MM.1S (cell line): ENCODE data around the gene PTPRC.

Source experiments
- DNase-seq: peaks from one replicate; pipeline ENCODE4 v3.0.0-alpha.2; 2015
- H2AFZ ChIP-seq: fragments of 300-600 bp; sonication (generic); 2 replicates; pipeline ENCODE4 v1.6.0; 2016; ENCODE audit warnings: antibody characterized with exemption, low read length
- H3F3A ChIP-seq: fragments of 300-600 bp; sonication (generic); 2 replicates; pipeline ENCODE4 v1.6.1; 2016; ENCODE audit warnings: mild to moderate bottlenecking, antibody characterized with exemption, low read length, moderate library complexity, mixed read lengths; ENCODE audit not compliant: insufficient read depth
- H3K27ac ChIP-seq: fragments of 300-600 bp; sonication (generic); 2 replicates; pipeline ENCODE4 v1.5.1; 2016; ENCODE audit warnings: mild to moderate bottlenecking, low read length
- H3K27me3 ChIP-seq: fragments of 300-600 bp; sonication (generic); replicated peaks from 2 replicates; pipeline ENCODE4 v1.6.0; 2016; ENCODE audit warnings: low read length; ENCODE audit not compliant: insufficient read depth
- H3K36me3 ChIP-seq: fragments of 300-600 bp; sonication (generic); replicated peaks from 2 replicates; pipeline ENCODE4 v1.6.1; 2016; ENCODE audit warnings: mild to moderate bottlenecking, low read length, mixed read lengths; ENCODE audit not compliant: insufficient read depth
- H3K4me1 ChIP-seq: fragments of 300-600 bp; sonication (generic); 2 replicates; pipeline ENCODE4 v1.6.1; 2016; ENCODE audit warnings: low read length, mixed read lengths
- H3K4me2 ChIP-seq: fragments of 300-600 bp; sonication (generic); 2 replicates; pipeline ENCODE4 v1.6.0; 2016; ENCODE audit warnings: low read depth, low read length
- H3K4me3 ChIP-seq: fragments of 300-600 bp; sonication (generic); 2 replicates; pipeline ENCODE4 v1.5.1; 2016; ENCODE audit warnings: low read length, mixed read lengths
- H3K79me2 ChIP-seq: fragments of 300-600 bp; sonication (generic); 2 replicates; pipeline ENCODE4 v1.6.1; 2016; ENCODE audit warnings: mixed run types, low read length, mixed read lengths
- H3K9ac ChIP-seq: fragments of 300-600 bp; sonication (generic); 2 replicates; pipeline ENCODE4 v1.6.1; 2016; ENCODE audit warnings: low read length, mixed read lengths
- H3K9me2 ChIP-seq: fragments of 300-600 bp; sonication (generic); replicated peaks from 2 replicates; pipeline ENCODE4 v1.6.1; 2016; ENCODE audit warnings: mild to moderate bottlenecking, low read length, mixed read lengths; ENCODE audit not compliant: insufficient read depth
- H3K9me3 ChIP-seq: fragments of 300-600 bp; sonication (generic); replicated peaks from 2 replicates; pipeline ENCODE4 v1.6.1; 2016; ENCODE audit warnings: mild to moderate bottlenecking, low read length, mixed read lengths; ENCODE audit not compliant: insufficient read depth
- H4K20me1 ChIP-seq: fragments of 300-600 bp; sonication (generic); 2 replicates; pipeline ENCODE4 v1.6.1; 2016; ENCODE audit warnings: mild to moderate bottlenecking, low read length, moderate library complexity, mixed read lengths; ENCODE audit not compliant: insufficient read depth
- EZH2 ChIP-seq: fragments of 300-600 bp; sonication (generic); optimal IDR thresholded peaks from 2 replicates; pipeline ENCODE3; 2017; ENCODE audit warnings: low read depth, mild to moderate bottlenecking, antibody characterized with exemption, low read length, mixed read lengths
- EZH2phosphoT487 ChIP-seq: fragments of 300-600 bp; sonication (generic); IDR thresholded peaks from 2 replicates; pipeline ENCODE4 v1.6.1; 2018; ENCODE audit warnings: antibody characterized with exemption, low read length
- TF ChIP-seq, protein P1 (sequence below): fragments of 300-600 bp; sonication (generic); IDR thresholded peaks from 2 replicates; pipeline ENCODE4 v1.5.1; 2016; ENCODE audit warnings: antibody characterized with exemption, low read length, mixed read lengths

The PTPRC gene

DNA sequence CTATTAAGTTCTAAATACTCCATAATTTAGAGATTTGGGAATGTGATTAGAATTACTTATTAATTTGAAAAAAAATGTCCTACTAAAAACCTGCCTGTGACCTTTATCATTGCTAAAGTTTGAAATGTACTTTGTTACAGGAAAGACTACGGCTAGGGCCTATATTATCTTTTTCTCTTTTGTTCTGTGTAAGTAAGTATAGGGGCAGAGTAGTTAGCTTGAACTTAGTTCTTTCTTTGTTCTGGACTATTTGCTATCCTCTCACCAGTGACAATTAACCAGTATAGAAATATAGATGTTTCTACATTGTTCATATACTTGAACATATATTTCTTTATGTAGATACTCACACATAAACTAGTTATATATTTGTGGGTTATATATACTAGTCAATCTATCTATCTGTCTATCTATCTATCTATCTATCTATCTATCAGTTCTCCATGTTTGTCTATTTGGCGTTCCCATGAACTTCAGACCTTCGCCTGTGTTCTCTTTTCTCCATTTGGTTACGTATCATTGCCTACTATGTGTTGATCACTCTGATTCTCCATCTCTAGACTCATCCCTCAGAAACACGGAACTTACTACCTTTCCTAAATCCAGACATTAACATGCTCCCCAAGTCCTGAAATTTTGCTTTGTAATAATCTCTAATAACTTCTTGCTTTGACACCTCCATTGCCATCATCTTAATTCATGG, 3.3 kb downstream of the PTPRC start:
- H3K79me2 ChIP-seq = no peaks in the 10 kb centered on the region
- no peak overlapping the region for H2AFZ ChIP-seq
- H3K4me2 ChIP-seq = no peak overlapping the region
- H3K4me1 ChIP-seq = no peaks in the 10 kb centered on the region
- no peak overlapping the region for H3K27ac ChIP-seq
- no peak overlapping the region for H3K9ac ChIP-seq
- H4K20me1 ChIP-seq = no peaks in the 10 kb centered on the region
- no peaks in the 10 kb centered on the region for H3K27me3 ChIP-seq
- H3K36me3 ChIP-seq = no peaks in the 10 kb centered on the region
- H3K4me3 ChIP-seq = no peak overlapping the region
- no peaks in the 10 kb centered on the region; the same call in 1 of the 2 replicates for H3K9me2 ChIP-seq
- no peak for TF ChIP-seq EZH2
- no peak for TF ChIP-seq EZH2phosphoT487
- TF ChIP-seq, protein P1, sequence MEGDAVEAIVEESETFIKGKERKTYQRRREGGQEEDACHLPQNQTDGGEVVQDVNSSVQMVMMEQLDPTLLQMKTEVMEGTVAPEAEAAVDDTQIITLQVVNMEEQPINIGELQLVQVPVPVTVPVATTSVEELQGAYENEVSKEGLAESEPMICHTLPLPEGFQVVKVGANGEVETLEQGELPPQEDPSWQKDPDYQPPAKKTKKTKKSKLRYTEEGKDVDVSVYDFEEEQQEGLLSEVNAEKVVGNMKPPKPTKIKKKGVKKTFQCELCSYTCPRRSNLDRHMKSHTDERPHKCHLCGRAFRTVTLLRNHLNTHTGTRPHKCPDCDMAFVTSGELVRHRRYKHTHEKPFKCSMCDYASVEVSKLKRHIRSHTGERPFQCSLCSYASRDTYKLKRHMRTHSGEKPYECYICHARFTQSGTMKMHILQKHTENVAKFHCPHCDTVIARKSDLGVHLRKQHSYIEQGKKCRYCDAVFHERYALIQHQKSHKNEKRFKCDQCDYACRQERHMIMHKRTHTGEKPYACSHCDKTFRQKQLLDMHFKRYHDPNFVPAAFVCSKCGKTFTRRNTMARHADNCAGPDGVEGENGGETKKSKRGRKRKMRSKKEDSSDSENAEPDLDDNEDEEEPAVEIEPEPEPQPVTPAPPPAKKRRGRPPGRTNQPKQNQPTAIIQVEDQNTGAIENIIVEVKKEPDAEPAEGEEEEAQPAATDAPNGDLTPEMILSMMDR = no peak
- H3K9me3 ChIP-seq = no peaks in the 10 kb centered on the region
- no peaks in the 10 kb centered on the region for H3F3A ChIP-seq
- DNase-seq = no peak

DNA sequence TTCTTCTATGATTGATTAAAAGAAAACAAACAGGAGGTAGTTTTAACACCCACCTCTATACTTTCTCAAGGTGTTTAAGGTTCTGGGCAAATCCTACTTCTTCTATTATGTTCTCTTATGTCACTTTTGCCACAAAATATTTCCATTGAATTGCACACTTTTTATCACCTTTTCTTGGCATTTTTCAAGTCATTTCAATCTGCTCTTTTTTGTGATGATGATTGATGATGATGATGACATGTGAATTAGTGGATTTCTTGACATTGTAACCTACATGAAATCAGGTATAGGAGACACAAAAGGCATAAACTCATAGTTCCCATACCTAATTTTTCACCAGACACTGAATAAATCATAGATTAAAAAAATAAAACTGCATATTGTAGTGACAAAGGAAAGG, 4.1 kb downstream of the PTPRC start:
- no peaks in the 10 kb centered on the region for H3K27me3 ChIP-seq
- H3K9me3 ChIP-seq = no peaks in the 10 kb centered on the region
- no peaks in the 10 kb centered on the region for H3K79me2 ChIP-seq
- no peak overlapping the region for H3K27ac ChIP-seq
- H3F3A ChIP-seq = no peaks in the 10 kb centered on the region
- no peak overlapping the region for H2AFZ ChIP-seq
- TF ChIP-seq EZH2phosphoT487 (no peak), EZH2 (no peak)
- TF ChIP-seq, protein P1 = no peak
- no peaks in the 10 kb centered on the region; the same call in 1 of the 2 replicates for H3K9me2 ChIP-seq
- H3K4me2 ChIP-seq = no peak overlapping the region
- no peaks in the 10 kb centered on the region for H4K20me1 ChIP-seq
- DNase-seq = no peak
- H3K4me1 ChIP-seq = no peaks in the 10 kb centered on the region
- no peaks in the 10 kb centered on the region for H3K36me3 ChIP-seq
- no peak overlapping the region for H3K4me3 ChIP-seq
- no peak overlapping the region for H3K9ac ChIP-seq

DNA sequence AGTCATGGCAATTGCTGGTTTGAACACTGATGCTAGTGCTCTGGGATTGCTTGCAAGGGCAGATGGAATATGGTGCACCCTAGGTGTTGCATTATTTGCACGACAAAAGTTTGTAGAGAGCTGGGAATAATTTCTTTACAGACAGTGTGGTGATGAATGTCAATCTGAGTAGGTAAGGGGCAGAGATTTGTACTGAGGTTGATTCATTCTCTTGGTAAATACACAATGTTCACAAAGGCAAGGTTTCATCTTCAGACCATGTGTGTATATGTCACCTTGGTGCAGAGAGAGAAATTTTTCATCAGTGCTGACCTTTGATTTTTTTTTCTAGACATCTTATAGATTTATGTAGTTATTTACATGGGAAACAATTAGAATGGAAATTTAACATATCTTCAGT, 5.0 kb downstream of the PTPRC start:
- H3K4me3 ChIP-seq = no peak overlapping the region
- no peak overlapping the region for H3K27ac ChIP-seq
- DNase-seq = no peak
- no peaks in the 10 kb centered on the region for H4K20me1 ChIP-seq
- no peaks in the 10 kb centered on the region for H3K4me1 ChIP-seq
- H3K9ac ChIP-seq = no peak overlapping the region
- H3F3A ChIP-seq = no peaks in the 10 kb centered on the region
- no peaks in the 10 kb centered on the region; the same call in 1 of the 2 replicates for H3K9me2 ChIP-seq
- no peak for TF ChIP-seq EZH2
- TF ChIP-seq EZH2phosphoT487 = no peak
- TF ChIP-seq, protein P1 = no peak
- H3K27me3 ChIP-seq = no peaks in the 10 kb centered on the region
- H3K4me2 ChIP-seq = no peak overlapping the region
- no peaks in the 10 kb centered on the region for H3K9me3 ChIP-seq
- H2AFZ ChIP-seq = no peak overlapping the region
- H3K79me2 ChIP-seq = no peaks in the 10 kb centered on the region
- H3K36me3 ChIP-seq = no peaks in the 10 kb centered on the region
